GM18498 (cell line): ENCODE measurements around the gene NKD2.
"Not testable (repeated sequence)": the region's sequence is repeated elsewhere in the genome, so short reads cannot be mapped to it uniquely, and the experiment has no call there.

Experiments
- ATAC-seq: cut with Tn5 transposase; IDR thresholded peaks from one replicate; pipeline ENCODE4 v1.9.1; 2021; ENCODE audit warnings: mild to moderate bottlenecking, moderate library complexity; ENCODE audit not compliant: unreplicated experiment

Gene NKD2

GRCh38 chr5:1066676-1067075, 58.1 kb downstream of the NKD2 start:
- no peak for ATAC-seq

DNA sequence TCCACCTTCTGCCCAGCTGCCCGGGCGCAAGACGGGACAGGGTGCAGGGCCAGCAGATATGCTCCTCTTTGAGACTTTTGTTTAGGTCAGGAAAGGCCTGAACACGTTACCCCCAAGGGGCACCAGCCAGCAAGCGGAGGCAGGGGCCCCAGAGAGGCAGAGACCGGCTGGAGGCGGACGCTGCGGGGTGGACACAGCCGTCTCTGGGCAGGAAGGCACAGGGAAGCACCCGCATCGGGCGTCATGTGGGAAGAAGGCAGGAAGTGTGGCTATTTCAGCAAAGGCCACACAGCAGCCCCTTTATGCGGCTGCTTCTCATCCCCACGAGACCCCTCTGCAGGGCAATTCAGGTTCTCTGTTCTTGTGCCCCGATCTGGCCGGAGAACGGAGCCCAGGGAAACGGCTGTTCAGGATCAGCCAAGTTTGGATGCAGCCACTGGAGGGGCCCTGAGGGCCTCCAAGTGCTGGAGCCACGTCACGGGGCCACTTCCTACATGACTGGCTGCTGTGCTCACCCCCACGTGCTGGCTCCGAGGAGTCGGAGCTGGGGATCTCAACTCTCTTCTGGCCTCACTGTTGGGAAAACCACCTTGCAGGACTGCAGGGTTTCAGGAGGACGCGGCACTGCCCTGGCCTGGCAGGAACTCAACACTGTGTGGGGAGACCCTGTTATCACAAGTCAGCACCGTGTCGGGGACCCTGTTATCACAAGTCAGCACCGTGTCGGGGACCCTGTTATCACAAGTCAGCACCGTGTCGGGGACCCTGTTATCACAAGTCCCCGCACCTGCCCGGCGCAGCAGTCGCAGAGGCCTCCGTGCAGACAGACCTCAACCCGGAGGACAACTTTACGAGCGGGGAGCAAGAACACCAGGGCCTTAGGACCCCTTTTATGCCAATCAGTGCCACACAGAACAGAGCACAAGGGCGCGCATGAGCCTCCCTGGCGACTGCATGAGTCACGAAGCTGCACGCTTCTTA, 58.8 kb downstream of the NKD2 start:
- ATAC-seq, result no peak

GRCh38 chr5:1068204-1068894, 59.7 kb downstream of the NKD2 start:
- ATAC-seq, result no peak

DNA sequence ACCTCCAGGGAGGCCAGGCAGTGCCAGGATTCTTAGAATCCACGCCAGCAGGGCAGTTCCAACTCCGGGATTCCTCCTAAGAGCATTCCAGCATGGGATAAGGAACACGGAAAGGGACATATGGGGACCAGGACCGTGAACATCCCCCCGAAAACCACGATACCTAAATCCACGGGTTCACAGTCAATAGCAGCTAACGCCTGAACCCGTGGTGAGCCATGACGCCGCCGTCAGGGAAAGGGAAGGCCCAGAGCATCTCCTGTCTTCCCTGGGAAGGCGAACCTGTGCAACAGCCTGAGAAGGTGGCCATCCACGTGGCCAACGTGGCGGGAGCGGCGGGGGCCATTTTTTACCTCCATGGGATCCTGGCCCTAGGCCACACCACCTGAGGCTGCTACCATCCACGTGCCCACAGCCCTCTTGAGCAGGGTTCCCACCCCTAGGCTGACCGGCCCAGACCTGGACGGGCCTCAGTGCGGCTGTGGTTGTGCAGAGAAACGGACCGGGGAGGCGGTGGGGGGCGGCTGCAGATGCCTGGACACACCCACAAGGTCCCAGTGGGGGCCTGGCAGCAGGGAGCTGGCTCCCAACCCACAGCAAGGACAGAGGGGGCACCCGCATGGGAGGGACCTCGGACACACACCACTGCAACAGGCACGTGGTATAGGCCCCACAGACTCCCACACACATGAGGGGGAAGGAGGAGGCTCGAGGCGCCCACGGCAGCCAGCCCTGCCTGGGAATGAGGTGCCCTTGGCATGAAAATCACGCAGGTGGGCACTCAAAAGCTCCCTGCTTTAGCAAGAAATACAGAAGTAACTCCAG, 60.5 kb downstream of the NKD2 start:
- no peak for ATAC-seq

DNA sequence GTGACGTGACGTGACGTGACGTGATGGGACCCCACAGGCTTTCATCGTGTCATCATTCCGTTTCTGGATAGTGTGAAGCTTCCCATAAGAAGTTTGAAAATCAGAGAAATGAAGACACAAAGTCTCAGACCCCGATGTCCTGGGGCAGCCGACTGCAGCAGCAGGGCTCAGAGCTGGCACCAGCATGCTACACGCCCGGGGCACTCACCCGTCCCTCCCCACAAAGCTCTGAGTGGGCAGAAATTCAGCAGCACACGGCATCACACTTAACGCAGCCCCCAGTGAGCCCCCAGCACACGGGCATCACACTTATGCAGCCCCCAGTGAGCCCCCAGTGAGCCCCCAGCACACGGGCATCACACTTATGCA, 61.1 kb downstream of the NKD2 start:
- ATAC-seq, result no peak

DNA sequence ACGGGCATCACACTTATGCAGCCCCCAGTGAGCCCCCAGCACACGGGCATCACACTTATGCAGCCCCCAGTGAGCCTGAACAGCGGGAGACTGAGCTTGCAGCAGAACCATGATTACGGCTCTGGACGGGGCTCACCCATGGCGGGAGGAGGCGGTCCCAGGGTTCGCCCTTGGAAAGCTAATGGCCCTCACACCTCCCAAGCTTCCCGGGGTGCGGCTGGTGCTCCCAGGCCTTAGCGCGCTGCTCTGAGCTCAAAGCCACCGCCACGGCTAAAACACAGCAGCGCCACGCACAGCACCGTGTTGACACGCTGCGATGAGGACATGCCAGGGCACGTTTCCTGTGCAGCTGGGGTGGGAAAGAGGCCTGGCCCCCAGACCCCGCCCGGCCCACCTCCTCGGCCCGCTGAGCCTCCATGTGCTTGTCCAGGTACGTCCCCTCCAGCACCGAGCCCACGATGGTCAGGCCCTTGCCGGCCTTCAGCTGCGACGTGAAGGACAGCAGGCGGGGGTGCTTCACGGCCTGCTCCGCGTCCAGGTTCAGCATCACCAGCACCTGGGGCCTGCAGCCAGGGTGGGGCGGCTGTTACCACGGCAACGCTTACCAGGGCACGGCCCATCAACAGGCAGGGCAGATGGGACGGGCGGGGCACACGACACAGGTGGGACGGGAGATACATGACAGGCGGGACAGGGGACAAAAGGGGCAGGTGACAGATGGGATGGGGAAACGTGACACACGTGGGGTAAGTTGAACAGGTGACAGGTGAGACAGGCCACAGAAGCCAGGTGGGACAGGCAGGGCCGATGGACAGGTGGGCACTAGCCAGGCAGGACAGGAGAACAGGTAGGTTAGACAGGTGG, 64.9 kb downstream of the NKD2 start:
- ATAC-seq, result no peak

DNA sequence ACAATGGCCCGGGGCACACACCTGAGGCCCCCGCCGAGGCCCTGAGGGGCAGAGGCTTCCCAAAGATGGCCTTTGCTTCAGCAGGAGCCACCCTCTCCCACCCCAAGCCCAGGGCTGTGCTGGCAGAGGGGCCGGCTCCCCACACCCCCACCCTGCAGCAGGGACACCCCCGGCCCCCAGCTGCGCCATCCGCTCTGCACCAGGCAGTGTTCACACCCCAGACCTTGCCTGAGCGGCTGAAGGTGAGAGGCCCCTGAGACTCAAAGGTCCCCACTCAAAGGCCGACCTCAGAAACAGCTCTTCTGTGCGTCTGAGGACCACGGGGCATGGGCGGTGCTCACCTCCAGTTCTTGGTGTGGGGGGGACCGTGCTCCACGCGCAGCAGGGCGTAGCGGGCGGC, 65.6 kb downstream of the NKD2 start:
- no peak for ATAC-seq

GRCh38 chr5:1074816-1075554, 66.4 kb downstream of the NKD2 start:
- no peak for ATAC-seq

GRCh38 chr5:1075555-1075881, 66.9 kb downstream of the NKD2 start:
- ATAC-seq, result no peak

- ATAC-seq, result no peak
Measured at GRCh38 chr5:1075931-1076330, 67.3 kb downstream of the NKD2 start.

GRCh38 chr5:1076406-1076805, 67.8 kb downstream of the NKD2 start:
- no peak for ATAC-seq

GRCh38 chr5:1077026-1077425, 68.4 kb downstream of the NKD2 start:
- no peak for ATAC-seq

DNA sequence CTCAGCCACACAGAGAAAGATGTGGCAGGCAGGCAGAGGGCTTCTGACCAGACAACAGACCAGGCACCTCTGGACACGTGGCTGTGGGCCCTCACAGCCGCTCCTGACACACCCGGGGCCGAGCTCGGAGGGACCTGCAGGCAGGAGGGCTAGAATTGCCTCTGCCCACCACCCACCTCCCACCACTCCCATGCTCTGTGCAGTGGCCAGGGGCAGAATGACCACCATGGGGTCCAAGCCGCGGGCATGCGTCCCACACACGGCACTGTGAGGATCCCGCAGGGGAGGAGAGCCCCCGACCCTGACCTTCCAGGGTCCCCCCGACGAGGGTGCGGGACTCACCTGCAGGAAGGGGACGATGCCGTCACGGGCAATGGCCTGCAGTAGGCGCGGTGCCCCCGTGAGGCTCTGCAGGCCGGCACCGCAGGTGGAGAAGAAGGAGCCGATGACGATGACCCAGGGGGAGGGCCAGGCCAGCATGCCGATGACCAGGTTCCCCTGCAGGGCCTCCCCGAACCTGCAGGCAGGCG, 69.0 kb downstream of the NKD2 start:
- ATAC-seq, result no peak

- ATAC-seq, result no peak
Measured at GRCh38 chr5:1078206-1078605, 69.6 kb downstream of the NKD2 start.

DNA sequence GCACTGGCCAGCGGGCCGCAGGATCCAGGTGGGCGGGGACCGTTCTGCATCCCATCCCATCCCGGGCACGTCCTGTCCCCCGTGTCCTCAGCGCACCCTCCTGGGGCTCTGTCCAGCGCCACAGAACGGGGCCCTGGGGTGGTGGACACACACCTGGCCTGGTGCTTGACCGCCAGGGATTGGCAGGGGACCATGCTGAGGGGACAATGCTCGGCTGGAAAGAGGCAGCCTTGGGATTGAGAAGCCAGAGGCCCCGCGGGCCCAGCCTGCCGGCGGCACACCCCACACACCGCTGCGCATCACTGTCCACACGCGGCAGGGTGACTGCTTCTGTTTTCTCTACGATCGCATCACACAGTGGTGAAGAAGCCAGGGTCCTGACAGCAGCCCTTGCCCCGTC, 70.2 kb downstream of the NKD2 start:
- no peak for ATAC-seq

DNA sequence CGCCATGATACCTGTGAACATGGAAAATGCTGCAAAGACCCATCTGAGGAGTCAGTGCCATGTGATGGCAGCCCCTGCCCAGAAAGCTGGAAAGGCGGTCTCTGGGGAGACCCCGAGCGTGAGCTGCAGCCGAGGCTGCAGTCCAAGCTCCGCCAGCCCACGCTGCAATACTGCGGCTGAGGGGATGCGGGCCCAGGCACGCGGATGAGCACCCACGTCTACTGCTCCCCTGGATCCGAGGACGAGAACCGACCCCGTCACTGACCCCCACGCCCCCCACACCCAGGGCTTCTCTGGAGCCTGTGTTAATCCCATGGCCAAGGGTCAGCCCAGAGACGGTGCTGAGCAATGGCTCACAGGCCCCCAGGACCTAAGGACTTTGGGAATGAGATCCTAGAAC, 70.9 kb downstream of the NKD2 start:
- no peak for ATAC-seq

GRCh38 chr5:1079961-1080360, 71.4 kb downstream of the NKD2 start:
- no peak for ATAC-seq

DNA sequence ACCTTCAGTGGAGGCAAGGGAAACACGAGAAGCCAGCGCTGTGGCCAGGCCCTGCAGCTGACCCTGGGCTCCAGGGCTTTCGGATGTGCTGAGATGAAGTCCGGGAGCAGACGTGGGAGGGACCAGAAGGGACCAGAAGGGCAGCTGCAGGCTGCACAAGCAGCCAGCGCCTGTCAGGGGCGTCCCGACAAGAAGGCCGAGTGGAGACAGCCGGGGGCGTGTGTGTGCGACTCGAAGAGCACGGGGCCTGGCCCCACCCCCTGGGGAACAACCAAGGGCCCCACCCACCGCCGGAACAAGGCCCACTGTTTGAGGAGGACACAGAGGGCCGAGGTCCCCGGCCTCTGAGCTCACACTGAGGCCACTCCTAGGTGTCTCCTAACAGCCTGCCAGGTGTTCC, 71.8 kb downstream of the NKD2 start:
- no peak for ATAC-seq

- no peak for ATAC-seq
Measured at GRCh38 chr5:1081519-1081918, 72.9 kb downstream of the NKD2 start.

DNA sequence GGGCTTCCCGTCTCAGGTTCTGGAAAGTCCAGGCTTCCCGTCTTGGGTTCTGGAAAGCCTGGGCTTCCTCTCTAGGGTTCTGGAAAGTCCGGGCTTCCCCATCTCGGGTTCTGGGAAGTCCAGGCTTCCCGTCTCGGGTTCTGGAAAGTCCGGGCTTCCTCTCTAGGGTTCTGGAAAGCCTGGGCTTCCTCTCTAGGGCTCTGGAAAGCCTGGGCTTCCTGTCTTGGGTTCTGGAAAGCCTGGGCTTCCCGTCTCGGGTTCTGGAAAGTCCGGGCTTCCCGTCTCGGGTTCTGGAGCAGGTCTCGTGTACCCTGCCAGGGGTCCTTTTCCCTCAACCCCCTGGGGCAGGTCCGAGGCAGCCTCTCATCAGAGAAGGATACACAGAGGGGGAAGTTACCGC, 74.4 kb downstream of the NKD2 start:
- ATAC-seq, result not testable (repeated sequence)
